Subcutaneous abdominal adipose tissue (tissue), 5 donors: ENCODE results near the gene GNPTAB.

ENCODE experiments used
- H3K27ac ChIP-seq: one replicate; pipeline ENCODE4 v1.7.0; 2013; ENCODE audit warnings: low read depth, mild to moderate bottlenecking, inconsistent platforms, low read length, moderate library complexity
- H3K27me3 ChIP-seq, 5 donors: one replicate each; pipeline ENCODE4 v1.7.0; 2013; ENCODE audit warnings: low read length in 5 of 5, inconsistent platforms in 1 of 5; ENCODE audit not compliant: control insufficient read depth in 5 of 5, insufficient read depth in 4 of 5
- H3K36me3 ChIP-seq, 5 donors: one replicate each; pipeline ENCODE4 v1.7.0; 2013; ENCODE audit warnings: low read length in 5 of 5; ENCODE audit not compliant: control insufficient read depth in 5 of 5, insufficient read depth in 5 of 5
- H3K4me1 ChIP-seq, 5 donors: one replicate each; pipeline ENCODE4 v1.7.0; 2013; ENCODE audit warnings: low read length in 5 of 5, mild to moderate bottlenecking in 3 of 5, moderate library complexity in 1 of 5; ENCODE audit not compliant: control insufficient read depth in 5 of 5, insufficient read depth in 5 of 5
- H3K4me3 ChIP-seq, 5 donors: one replicate each; pipeline ENCODE4 v1.7.0; 2013; ENCODE audit warnings: low read length in 5 of 5, low read depth in 1 of 5
- H3K9ac ChIP-seq, 5 donors: one replicate each; pipeline ENCODE4 v1.7.0; 2013; ENCODE audit warnings: low read length in 5 of 5, mild to moderate bottlenecking in 4 of 5, moderate library complexity in 3 of 5
- H3K9me3 ChIP-seq, 5 donors: one replicate each; pipeline ENCODE4 v1.7.0; 2013; ENCODE audit warnings: low read length in 5 of 5; ENCODE audit not compliant: control insufficient read depth in 5 of 5
- donor health status: healthy.
- donor health status: healthy.
- donor health status: healthy.
- donor health status: healthy.
- donor health status: healthy.

The GNPTAB gene

DNA sequence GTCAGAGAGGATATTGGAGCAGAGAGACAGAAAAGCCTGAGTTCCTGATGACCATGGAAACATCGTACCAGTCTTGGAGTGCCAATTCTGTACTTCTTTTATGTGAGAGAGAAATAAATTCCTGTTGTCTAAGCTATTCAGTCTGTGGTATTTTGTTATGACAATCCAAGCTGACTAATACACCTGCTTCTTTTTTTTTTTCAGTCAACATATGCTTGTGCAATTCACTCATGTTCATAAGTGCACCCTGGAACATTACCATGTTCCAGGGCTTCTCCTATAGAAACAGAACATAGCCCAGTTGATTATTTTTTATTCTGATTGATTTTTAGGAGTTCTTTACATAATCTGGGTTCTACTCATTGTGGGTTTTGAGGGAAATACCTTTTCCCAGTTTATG is 135.1 kb downstream of the GNPTAB start:
- Histone ChIP-seq H3K4me1 (peaks cover 0 to 34% (median 29%) of the 10 kb centered on the region in 5 donors), H3K9me3 (no peaks in the 10 kb centered on the region), H3K4me3 (no peak overlapping the region), H3K27me3 (no peaks in the 10 kb centered on the region), H3K9ac (no peak overlapping the region), H3K36me3 (no peaks in the 10 kb centered on the region), H3K27ac (no peak overlapping the region)
